KMS-11 (cell line): ENCODE measurements around the gene IDE.
A peak's percentile ranks its signal among the peaks of the same experiment; 100 is the strongest.

Experiments
- H2AFZ ChIP-seq: fragments of 200-600 bp; sonication (generic); 2 replicates; pipeline ENCODE4 v1.6.1; 2016; ENCODE audit warnings: antibody characterized with exemption, mixed run types, low read depth
- H3K27ac ChIP-seq: fragments of 200-600 bp; sonication (generic); 2 replicates; pipeline ENCODE4 v1.6.1; 2016; ENCODE audit warnings: mild to moderate bottlenecking, mixed run types
- H3K27me3 ChIP-seq: fragments of 200-600 bp; sonication (generic); 2 replicates; pipeline ENCODE4 v1.6.1; 2017; ENCODE audit warnings: mild to moderate bottlenecking, low read depth, mixed run types, moderate library complexity; ENCODE audit not compliant: insufficient read depth
- H3K36me3 ChIP-seq: fragments of 200-600 bp; sonication (generic); 2 replicates; pipeline ENCODE4 v1.6.1; 2017; ENCODE audit warnings: mild to moderate bottlenecking, mixed run types; ENCODE audit not compliant: insufficient read depth
- H3K4me1 ChIP-seq: fragments of 200-600 bp; sonication (generic); 2 replicates; pipeline ENCODE4 v1.6.1; 2016; ENCODE audit warnings: mild to moderate bottlenecking, low read depth, mixed run types; ENCODE audit not compliant: poor library complexity, severe bottlenecking
- H3K4me2 ChIP-seq: fragments of 200-600 bp; sonication (generic); 2 replicates; pipeline ENCODE4 v1.7.0; 2016; ENCODE audit warnings: mild to moderate bottlenecking, mixed run types
- H3K4me3 ChIP-seq: fragments of 200-600 bp; sonication (generic); IDR thresholded peaks from 2 replicates; pipeline ENCODE4 v1.6.1; 2017; ENCODE audit warnings: low read depth, low read length, mixed read lengths; ENCODE audit not compliant: insufficient read depth
- H3K79me2 ChIP-seq: fragments of 200-600 bp; sonication (generic); 2 replicates; pipeline ENCODE4 v1.6.1; 2016; ENCODE audit warnings: low read depth, mixed run types; ENCODE audit not compliant: insufficient read depth
- H3K9ac ChIP-seq: fragments of 200-600 bp; sonication (generic); 2 replicates; pipeline ENCODE4 v1.6.1; 2016; ENCODE audit warnings: mild to moderate bottlenecking, mixed run types
- H4K20me1 ChIP-seq: fragments of 200-600 bp; sonication (generic); 2 replicates; pipeline ENCODE4 v1.6.1; 2016; ENCODE audit warnings: mild to moderate bottlenecking, mixed run types; ENCODE audit not compliant: insufficient read depth
- CTCF ChIP-seq: fragments of 200-600 bp; sonication (generic); conservative IDR thresholded peaks from 2 replicates; pipeline ENCODE4 v1.6.1; 2017; ENCODE audit warnings: low read depth, mild to moderate bottlenecking, antibody characterized with exemption, low read length, moderate library complexity, mixed read lengths

The IDE gene

GRCh38 chr10:92538231-92538958 is 35.5 kb downstream of the IDE start:
- H3K4me3 ChIP-seq, result no peak overlapping the region
- no peaks in the 10 kb centered on the region for H4K20me1 ChIP-seq
- peak overlapping the region; percentile 64 for H3K27ac ChIP-seq
- no peaks in the 10 kb centered on the region for H3K36me3 ChIP-seq
- no peak for TF ChIP-seq CTCF
- H3K4me1 ChIP-seq, result peaks cover 59% of the 10 kb centered on the region
- no peaks in the 10 kb centered on the region for H3K27me3 ChIP-seq
- peak overlapping the region; percentile 22 for H3K9ac ChIP-seq
- no peak overlapping the region for H2AFZ ChIP-seq
- H3K79me2 ChIP-seq, result peaks cover 43% of the 10 kb centered on the region
- peak overlapping the region; percentile 32 for H3K4me2 ChIP-seq

- Histone ChIP-seq H2AFZ (no peak overlapping the region), H3K9ac (no peak overlapping the region), H3K4me1 (no peaks in the 10 kb centered on the region), H3K27me3 (no peaks in the 10 kb centered on the region), H3K27ac (no peak overlapping the region), H3K4me2 (no peak overlapping the region), H3K36me3 (no peaks in the 10 kb centered on the region; the same call in 1 of the 2 replicates), H3K79me2 (peaks cover 6% of the 10 kb centered on the region; the same call in 1 of the 2 replicates), H4K20me1 (no peaks in the 10 kb centered on the region), H3K4me3 (no peak overlapping the region)
- TF ChIP-seq CTCF, result no peak
These were observed 42.9 kb downstream of the IDE start for GRCh38 chr10:92530891-92531535.

GRCh38 chr10:92530421-92530820 is 43.5 kb downstream of the IDE start:
- Histone ChIP-seq H2AFZ (no peak overlapping the region), H3K36me3 (no peaks in the 10 kb centered on the region; the same call in 1 of the 2 replicates)

GRCh38 chr10:92527716-92528115 is 46.2 kb downstream of the IDE start:
- no peak overlapping the region for H3K27ac ChIP-seq
- no peak overlapping the region for H3K9ac ChIP-seq
- no peak overlapping the region for H2AFZ ChIP-seq
- no peak overlapping the region for H3K4me3 ChIP-seq
- no peaks in the 10 kb centered on the region for H4K20me1 ChIP-seq
- H3K79me2 ChIP-seq, result peaks cover 1% of the 10 kb centered on the region; the same call in 1 of the 2 replicates
- no peak for TF ChIP-seq CTCF
- peaks cover 3% of the 10 kb centered on the region; the same call in 1 of the 2 replicates for H3K36me3 ChIP-seq
- H3K4me1 ChIP-seq, result no peaks in the 10 kb centered on the region
- H3K4me2 ChIP-seq, result no peak overlapping the region
- H3K27me3 ChIP-seq, result no peaks in the 10 kb centered on the region

More at GRCh38 chr10:92530421-92530820, 43.5 kb downstream of the IDE start:
- Histone ChIP-seq H3K79me2 (peaks cover 6% of the 10 kb centered on the region; the same call in 1 of the 2 replicates), H3K4me3 (no peak overlapping the region), H3K4me2 (no peak overlapping the region), H3K9ac (no peak overlapping the region), H3K27me3 (no peaks in the 10 kb centered on the region), H4K20me1 (no peaks in the 10 kb centered on the region), H3K27ac (no peak overlapping the region), H3K4me1 (no peaks in the 10 kb centered on the region)
- no peak for TF ChIP-seq CTCF
